K562 treated with DMSO at 1 percent for 24 hours (cell line): ENCODE results near the gene NFX1. TPM values are rescaled to one million over a fixed set of nuclear protein-coding genes. Genes with fewer than 3 reads are reported as not detected.

Experiments used
- total RNA-seq: library from RNA; unstranded; fragments of 300-600 nt; gene quantifications from 2 replicates; pipeline ENCODE4 v1.2.3, GENCODE V29; 2022; ENCODE audit warnings: low read depth; ENCODE audit not compliant: insufficient read depth

Gene NFX1
- 15.3 and 15.6 TPM in 2 replicates for total RNA-seq

GRCh38 chr9:33290247-33291030, at the start of gene NFX1:
NFX1 (plus strand) TSS chr9:33290516; CDS start chr9:33290573, 57 bp downstream.

GRCh38 chr9:33264473-33265177, 25.7 kb upstream of the NFX1 start, which contains the start of the genes BAG1 and CHMP5:
BAG1 (minus strand) TSS chr9:33264708.
CHMP5 (plus strand) TSS chr9:33265049; CDS start chr9:33265079, 30 bp downstream.

GRCh38 chr9:33402371-33402770, 112.1 kb downstream of the NFX1 start, which contains the start of gene AQP7:
AQP7 (minus strand) TSS chr9:33402568; CDS start chr9:33401262, 1,306 bp downstream.

Other genes with a start within 250 kb of the NFX1 start
- gene SMU1, start 213.8 kb upstream of the NFX1 start, total RNA-seq = 7.8 and 8.9 TPM in 2 replicates
- 31.5 and 32.3 TPM in 2 replicates for gene B4GALT1, start 123.2 kb upstream of the NFX1 start, total RNA-seq
- 7.5 and 8.7 TPM in 2 replicates for gene SPINK4, start 50.3 kb upstream of the NFX1 start, total RNA-seq
- 102 and 116 TPM in 2 replicates for gene BAG1, start 25.8 kb upstream of the NFX1 start, total RNA-seq
- 43.9 and 51.5 TPM in 2 replicates for gene CHMP5, start 25.5 kb upstream of the NFX1 start, total RNA-seq
- not detected in 2 replicates for gene AQP7, start 112.1 kb downstream of the NFX1 start, total RNA-seq
- gene AQP3, start 157.1 kb downstream of the NFX1 start, total RNA-seq = 18.1 and 21.1 TPM in 2 replicates
- gene NOL6, start 183.4 kb downstream of the NFX1 start, total RNA-seq = 16.6 and 20.0 TPM in 2 replicates
- 0.82 and 1.4 TPM in 2 replicates for gene ANKRD18B, start 233.7 kb downstream of the NFX1 start, total RNA-seq